Naive thymus-derived CD8-positive, alpha-beta T cell (primary cell): ENCODE data around the gene INO80D. TPM values are rescaled to one million over a fixed set of nuclear protein-coding genes. Genes with fewer than 3 reads are reported as not detected.

Experiments
- ATAC-seq, 2 donors: fragments of 150-1000 bp; cut with Tn5 transposase in 1 of 2; sonication (Bioruptor Pico), chemical (Tn5 transposase) in 1 of 2; 1 replicate in 1 of 2; 2 replicates in 1 of 2; pipeline ENCODE4 v1.10.0; 2021; ENCODE audit warnings: mild to moderate bottlenecking in 2 of 2, moderate library complexity in 2 of 2
- POLR2A ChIA-PET: fragments of 350-600 bp; sonication (Branson Sonifier 250); formaldehyde crosslinking; loops from one replicate; lab custom pipeline; 2021; ENCODE audit warnings: antibody characterized with exemption; lab: Charles Lee
- DNase-seq, 10 donors: peaks; one replicate each; pipeline versions ENCODE4 v3.0.0 to v3.0.0-alpha.2; 2020 to 2022
- H3K27ac Mint-ChIP-seq, 10 donors: one replicate each; pipeline ENCODE4 v1.8.0; 2020 to 2022; ENCODE audit warnings: mild to moderate bottlenecking in 10 of 10, mixed read lengths in 10 of 10, moderate library complexity in 4 of 10, inconsistent platforms in 1 of 10
- H3K27me3 Mint-ChIP-seq, 5 donors: one replicate each; pipeline ENCODE4 v1.8.0; 2021 to 2022; ENCODE audit warnings: mixed read lengths in 5 of 5
- H3K36me3 Mint-ChIP-seq, 3 donors: one replicate each; pipeline ENCODE4 v1.8.0; 2020 to 2022; ENCODE audit warnings: mixed read lengths in 3 of 3, mild to moderate bottlenecking in 2 of 3, inconsistent platforms in 1 of 3
- H3K4me1 Mint-ChIP-seq, 4 donors: one replicate each; pipeline ENCODE4 v1.8.0; 2021 to 2022; ENCODE audit warnings: mixed read lengths in 4 of 4
- H3K4me3 Mint-ChIP-seq, 10 donors: one replicate each; pipeline ENCODE4 v1.8.0; 2020 to 2022; ENCODE audit warnings: mild to moderate bottlenecking in 10 of 10, mixed read lengths in 10 of 10, moderate library complexity in 6 of 10, inconsistent platforms in 1 of 10
- H3K9me3 Mint-ChIP-seq, 9 donors: one replicate each; pipeline ENCODE4 v1.8.0; 2020 to 2022; ENCODE audit warnings: mixed read lengths in 9 of 9, mild to moderate bottlenecking in 3 of 9, inconsistent platforms in 1 of 9, moderate library complexity in 1 of 9
- polyA plus RNA-seq, 3 donors: library from polyadenylated mRNA; unstranded; fragments of 300-500 nt; fragmentation: Illumina TruSeq; gene quantifications; one replicate each; pipeline ENCODE4 v1.2.3, GENCODE V29; 2021
- total RNA-seq, 8 experiments: library from RNA in 2 of 8; stranded (reverse) in 2 of 8; gene quantifications; one replicate each; pipeline ENCODE4 v1.2.3 and lab custom pipeline; 2021 to 2026

Gene INO80D
- total and polyA plus RNA-seq, 5 experiments from 2014 or later: 9.4 to 38.7 (median 13.1) TPM

- Mint-ChIP-seq H3K27me3 (peaks cover 0 to 5% (median 3%) of the 10 kb centered on the region in 5 donors), H3K4me1 (no peaks in the 10 kb centered on the region), H3K4me3 (no peak overlapping the region), H3K36me3 (no peaks in the 10 kb centered on the region), H3K9me3 (no peaks in the 10 kb centered on the region), H3K27ac (no peak overlapping the region)
- POLR2A ChIA-PET: no interaction called here
- ATAC-seq (no peak), DNase-seq (no peak)
These were observed 116.4 kb downstream of the INO80D start for GRCh38 chr2:205969584-205969983.

GRCh38 chr2:205967391-205968075, 118.4 kb downstream of the INO80D start:
- H3K27ac Mint-ChIP-seq: no peak overlapping the region
- DNase-seq (no peak), ATAC-seq (no peak)
- no peaks in the 10 kb centered on the region for H3K36me3 Mint-ChIP-seq
- no peaks in the 10 kb centered on the region for H3K9me3 Mint-ChIP-seq
- no peak overlapping the region for H3K4me3 Mint-ChIP-seq
- no peaks in the 10 kb centered on the region for H3K4me1 Mint-ChIP-seq
- H3K27me3 Mint-ChIP-seq: peaks cover 0 to 7% (median 3%) of the 10 kb centered on the region in 5 donors
- POLR2A ChIA-PET: no interaction called here

- POLR2A ChIA-PET: no interaction called here
- Mint-ChIP-seq H3K9me3 (no peaks in the 10 kb centered on the region), H3K27me3 (peaks cover 0 to 7% (median 2%) of the 10 kb centered on the region in 5 donors), H3K4me1 (no peaks in the 10 kb centered on the region), H3K27ac (no peak overlapping the region), H3K36me3 (no peaks in the 10 kb centered on the region), H3K4me3 (no peak overlapping the region)
- ATAC-seq: no peak
- no peak for DNase-seq
These were observed 120.3 kb downstream of the INO80D start for GRCh38 chr2:205965707-205966106.

- Mint-ChIP-seq H3K27me3 (peaks cover 0 to 7% (median 0%) of the 10 kb centered on the region in 5 donors), H3K9me3 (no peaks in the 10 kb centered on the region), H3K4me1 (no peaks in the 10 kb centered on the region), H3K27ac (no peak overlapping the region), H3K4me3 (no peak overlapping the region), H3K36me3 (no peaks in the 10 kb centered on the region)
- ATAC-seq: no peak
- POLR2A ChIA-PET: no interaction called here
- DNase-seq: no peak
These were observed 121.7 kb downstream of the INO80D start for GRCh38 chr2:205964111-205964761.

- no peaks in the 10 kb centered on the region for H3K36me3 Mint-ChIP-seq
- H3K4me1 Mint-ChIP-seq: peaks cover 0 to 3% (median 1%) of the 10 kb centered on the region in 4 donors
- H3K9me3 Mint-ChIP-seq: no peaks in the 10 kb centered on the region
- POLR2A ChIA-PET: no interaction called here
- no peak overlapping the region for H3K4me3 Mint-ChIP-seq
- no peak for DNase-seq
- no peak for ATAC-seq
- no peak overlapping the region for H3K27ac Mint-ChIP-seq
- peaks cover 0 to 7% (median 3%) of the 10 kb centered on the region in 5 donors for H3K27me3 Mint-ChIP-seq
These were observed 126.5 kb downstream of the INO80D start for GRCh38 chr2:205959521-205959920.

GRCh38 chr2:205957452-205958154, 128.4 kb downstream of the INO80D start:
- DNase-seq (peak in 1 of 10 donors; percentile 25), ATAC-seq (no peak)
- H3K27ac Mint-ChIP-seq: peak overlapping the region in 2 of 10 donors; percentile 53 to 60
- no peaks in the 10 kb centered on the region for H3K36me3 Mint-ChIP-seq
- H3K4me3 Mint-ChIP-seq: no peak overlapping the region
- peaks cover 0 to 3% (median 2%) of the 10 kb centered on the region in 4 donors for H3K4me1 Mint-ChIP-seq
- POLR2A ChIA-PET: no interaction called here
- H3K9me3 Mint-ChIP-seq: peaks cover 0 to 11% (median 3%) of the 10 kb centered on the region in 9 donors
- H3K27me3 Mint-ChIP-seq: peaks cover 0 to 6% (median 3%) of the 10 kb centered on the region in 5 donors

- ATAC-seq (no peak), DNase-seq (no peak)
- POLR2A ChIA-PET: no interaction called here
- Mint-ChIP-seq H3K27me3 (peaks cover 0 to 12% (median 3%) of the 10 kb centered on the region in 5 donors), H3K9me3 (peaks cover 2 to 18% (median 10%) of the 10 kb centered on the region in 9 donors), H3K27ac (no peak overlapping the region), H3K36me3 (peaks cover 0 to 8% (median 3%) of the 10 kb centered on the region in 3 donors), H3K4me3 (no peak overlapping the region), H3K4me1 (peaks cover 0 to 3% (median 2%) of the 10 kb centered on the region in 4 donors)
These were observed 131.3 kb downstream of the INO80D start for GRCh38 chr2:205954707-205955106.

GRCh38 chr2:205952282-205952681, 133.7 kb downstream of the INO80D start:
- Mint-ChIP-seq H3K27me3 (peaks cover 0 to 26% (median 7%) of the 10 kb centered on the region in 5 donors), H3K4me1 (peaks cover 2 to 5% (median 4%) of the 10 kb centered on the region in 4 donors), H3K4me3 (no peak overlapping the region), H3K9me3 (peaks cover 2 to 18% (median 10%) of the 10 kb centered on the region in 9 donors), H3K27ac (no peak overlapping the region), H3K36me3 (peaks cover 0 to 8% (median 3%) of the 10 kb centered on the region in 3 donors)
- no peak for DNase-seq
- POLR2A ChIA-PET: no interaction called here
- ATAC-seq: no peak

GRCh38 chr2:205948883-205949282, 137.1 kb downstream of the INO80D start:
- Mint-ChIP-seq H3K4me3 (no peak overlapping the region), H3K4me1 (peaks cover 2 to 7% (median 5%) of the 10 kb centered on the region in 4 donors), H3K36me3 (peaks cover 0 to 8% (median 3%) of the 10 kb centered on the region in 3 donors), H3K27me3 (peaks cover 7 to 26% (median 15%) of the 10 kb centered on the region in 5 donors), H3K27ac (no peak overlapping the region), H3K9me3 (peaks cover 2 to 18% (median 10%) of the 10 kb centered on the region in 9 donors)
- POLR2A ChIA-PET: no interaction called here
- ATAC-seq (no peak), DNase-seq (no peak)

GRCh38 chr2:205948496-205948837, 137.5 kb downstream of the INO80D start:
- H3K4me3 Mint-ChIP-seq: no peak overlapping the region
- POLR2A ChIA-PET: no interaction called here
- H3K27me3 Mint-ChIP-seq: peaks cover 7 to 26% (median 15%) of the 10 kb centered on the region in 5 donors
- ATAC-seq (no peak), DNase-seq (no peak)
- H3K27ac Mint-ChIP-seq: no peak overlapping the region
- peaks cover 0 to 8% (median 3%) of the 10 kb centered on the region in 3 donors for H3K36me3 Mint-ChIP-seq
- H3K4me1 Mint-ChIP-seq: peaks cover under 1 to 7% (median 5%) of the 10 kb centered on the region in 4 donors
- H3K9me3 Mint-ChIP-seq: peaks cover 2 to 16% (median 10%) of the 10 kb centered on the region in 9 donors

- peak; percentile 7 to 68 (median 42) for DNase-seq
- peaks cover 7 to 24% (median 15%) of the 10 kb centered on the region in 5 donors for H3K27me3 Mint-ChIP-seq
- H3K36me3 Mint-ChIP-seq: peaks cover 0 to 8% (median 3%) of the 10 kb centered on the region in 3 donors
- peaks cover 0 to 7% (median 5%) of the 10 kb centered on the region in 4 donors for H3K4me1 Mint-ChIP-seq
- H3K9me3 Mint-ChIP-seq: peaks cover 2 to 13% (median 8%) of the 10 kb centered on the region in 9 donors
- POLR2A ChIA-PET: no interaction called here
- no peak overlapping the region for H3K27ac Mint-ChIP-seq
- H3K4me3 Mint-ChIP-seq: no peak overlapping the region
- ATAC-seq: peak; percentile 62 to 67
These were observed 138.1 kb downstream of the INO80D start for GRCh38 chr2:205947621-205948495.

- Mint-ChIP-seq H3K9me3 (peaks cover 0 to 2% (median 0%) of the 10 kb centered on the region in 9 donors), H3K36me3 (no peaks in the 10 kb centered on the region), H3K27me3 (peaks cover 7 to 24% (median 15%) of the 10 kb centered on the region in 5 donors), H3K4me3 (no peak overlapping the region), H3K4me1 (peaks cover 0 to 7% (median 5%) of the 10 kb centered on the region in 4 donors), H3K27ac (peak overlapping the region in 1 of 10 donors; percentile 53)
- POLR2A ChIA-PET: no interaction called here
- ATAC-seq (no peak), DNase-seq (no peak)
These were observed 139.7 kb downstream of the INO80D start for GRCh38 chr2:205946226-205946625.
